ENCODE data around the gene INTS12. TPM values are rescaled to one million over a fixed set of nuclear protein-coding genes. Genes with fewer than 3 reads are reported as not detected.
A peak's percentile ranks its signal among the peaks of the same experiment; 100 is the strongest.

The INTS12 gene, protein sequence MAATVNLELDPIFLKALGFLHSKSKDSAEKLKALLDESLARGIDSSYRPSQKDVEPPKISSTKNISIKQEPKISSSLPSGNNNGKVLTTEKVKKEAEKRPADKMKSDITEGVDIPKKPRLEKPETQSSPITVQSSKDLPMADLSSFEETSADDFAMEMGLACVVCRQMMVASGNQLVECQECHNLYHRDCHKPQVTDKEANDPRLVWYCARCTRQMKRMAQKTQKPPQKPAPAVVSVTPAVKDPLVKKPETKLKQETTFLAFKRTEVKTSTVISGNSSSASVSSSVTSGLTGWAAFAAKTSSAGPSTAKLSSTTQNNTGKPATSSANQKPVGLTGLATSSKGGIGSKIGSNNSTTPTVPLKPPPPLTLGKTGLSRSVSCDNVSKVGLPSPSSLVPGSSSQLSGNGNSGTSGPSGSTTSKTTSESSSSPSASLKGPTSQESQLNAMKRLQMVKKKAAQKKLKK
- 9.4 and 12.6 TPM in 2 replicates for total RNA-seq (2014; rRNA removed; shearing (Covaris generic))
- polyA plus RNA-seq (2016; fragmentation: Nextera tagmentation; extraction: Ambion mirVana) = 12.3 and 15.3 TPM in 2 replicates
- long read RNA-seq, transcript INTS12-206 (7 exons, 1,975 nt) = major isoform, 9 of 27 reads
- long read RNA-seq, partial matches to known transcripts = 6 of 27 reads
- long read RNA-seq, other reads (novel, unspliced or antisense) = 9 of 27 reads

- peak within 1 kb of the TSS; percentile 97 for H2AFZ ChIP-seq
- H3K27me3 ChIP-seq (ENCODE audit: insufficient read depth) = no peaks in the 10 kb centered on the region
- no peaks in the 10 kb centered on the region for H3K9me3 Mint-ChIP-seq
- no peaks in the 10 kb centered on the region for H3K36me3 Mint-ChIP-seq (ENCODE audit: low read depth)
- peak; percentile 83; the same call in 1 of the 2 replicates for TF ChIP-seq ZNF114 (CRISPR knock-in tag; IDR thresholded peaks at IDR 0.05)
- TF ChIP-seq, protein P1, sequence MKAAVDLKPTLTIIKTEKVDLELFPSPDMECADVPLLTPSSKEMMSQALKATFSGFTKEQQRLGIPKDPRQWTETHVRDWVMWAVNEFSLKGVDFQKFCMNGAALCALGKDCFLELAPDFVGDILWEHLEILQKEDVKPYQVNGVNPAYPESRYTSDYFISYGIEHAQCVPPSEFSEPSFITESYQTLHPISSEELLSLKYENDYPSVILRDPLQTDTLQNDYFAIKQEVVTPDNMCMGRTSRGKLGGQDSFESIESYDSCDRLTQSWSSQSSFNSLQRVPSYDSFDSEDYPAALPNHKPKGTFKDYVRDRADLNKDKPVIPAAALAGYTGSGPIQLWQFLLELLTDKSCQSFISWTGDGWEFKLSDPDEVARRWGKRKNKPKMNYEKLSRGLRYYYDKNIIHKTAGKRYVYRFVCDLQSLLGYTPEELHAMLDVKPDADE (IDR thresholded peaks at IDR 0.05) = peak; percentile 88
- TF ChIP-seq POLR2AphosphoS5 (IDR thresholded peaks at IDR 0.05; ENCODE audit: low read depth) = peak; percentile 96
- TF ChIP-seq, protein P2, sequence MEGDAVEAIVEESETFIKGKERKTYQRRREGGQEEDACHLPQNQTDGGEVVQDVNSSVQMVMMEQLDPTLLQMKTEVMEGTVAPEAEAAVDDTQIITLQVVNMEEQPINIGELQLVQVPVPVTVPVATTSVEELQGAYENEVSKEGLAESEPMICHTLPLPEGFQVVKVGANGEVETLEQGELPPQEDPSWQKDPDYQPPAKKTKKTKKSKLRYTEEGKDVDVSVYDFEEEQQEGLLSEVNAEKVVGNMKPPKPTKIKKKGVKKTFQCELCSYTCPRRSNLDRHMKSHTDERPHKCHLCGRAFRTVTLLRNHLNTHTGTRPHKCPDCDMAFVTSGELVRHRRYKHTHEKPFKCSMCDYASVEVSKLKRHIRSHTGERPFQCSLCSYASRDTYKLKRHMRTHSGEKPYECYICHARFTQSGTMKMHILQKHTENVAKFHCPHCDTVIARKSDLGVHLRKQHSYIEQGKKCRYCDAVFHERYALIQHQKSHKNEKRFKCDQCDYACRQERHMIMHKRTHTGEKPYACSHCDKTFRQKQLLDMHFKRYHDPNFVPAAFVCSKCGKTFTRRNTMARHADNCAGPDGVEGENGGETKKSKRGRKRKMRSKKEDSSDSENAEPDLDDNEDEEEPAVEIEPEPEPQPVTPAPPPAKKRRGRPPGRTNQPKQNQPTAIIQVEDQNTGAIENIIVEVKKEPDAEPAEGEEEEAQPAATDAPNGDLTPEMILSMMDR (conservative IDR thresholded peaks at IDR 0.05; ENCODE audit: low read depth in 2 of 2) = no peak
- TF ChIP-seq STAT1 (IDR thresholded peaks at IDR 0.05; ENCODE audit: unreplicated experiment) = peak; percentile 61
- peak; percentile 97 for TF ChIP-seq CREB1 (CRISPR knock-in tag; IDR thresholded peaks at IDR 0.05; ENCODE audit: low read depth)
- peak; percentile 50; the same call in 1 of the 2 replicates for TF ChIP-seq ZNF331 (CRISPR knock-in tag; IDR thresholded peaks at IDR 0.05; ENCODE audit: low read depth)
- no peak for TF ChIP-seq NANOG (IDR thresholded peaks at IDR 0.05; ENCODE audit: borderline replicate concordance)
- peak within 1 kb of the TSS; percentile 96 for H3K27ac Mint-ChIP-seq
- H3K27ac ChIP-seq (ENCODE audit: low read depth) = peak within 1 kb of the TSS; percentile 96
- ATAC-seq = peak; percentile 92
- DNase-seq (ENCODE audit: low spot score) = peak; percentile 97
- H3F3A ChIP-seq (replicated peaks; ENCODE audit: low read depth) = no peaks in the 10 kb centered on the region
- H3K9me2 ChIP-seq (ENCODE audit: insufficient read depth) = no peaks in the 10 kb centered on the region
- no peaks in the 10 kb centered on the region for H4K20me1 ChIP-seq (replicated peaks; ENCODE audit: insufficient read depth)
- H3K4me3 Mint-ChIP-seq = peak within 1 kb of the TSS; percentile 89
- H3K27me3 Mint-ChIP-seq (ENCODE audit: insufficient read depth, low read depth, poor library complexity) = no peaks in the 10 kb centered on the region
- H3K79me2 ChIP-seq (replicated peaks; ENCODE audit: insufficient read depth) = peaks cover 59% of the 10 kb centered on the region
- H3K4me1 ChIP-seq (ENCODE audit: insufficient read depth) = peaks cover 15% of the 10 kb centered on the region; the same call in 1 of the 2 replicates
- H3K36me3 ChIP-seq (ENCODE audit: insufficient read depth) = no peaks in the 10 kb centered on the region
- peak within 1 kb of the TSS; percentile 71 for H3K4me3 ChIP-seq
- peak within 1 kb of the TSS; percentile 92 for H3K4me2 ChIP-seq
- peaks cover 13% of the 10 kb centered on the region for H3K4me1 Mint-ChIP-seq
Measured at GRCh38 chr4:105708181-105709080, at the start of gene INTS12, which contains the start of gene GSTCD. INTS12 (minus strand) TSS chr4:105708689; CDS start chr4:105700005, 8,684 bp downstream. GSTCD (plus strand) TSS chr4:105708784; CDS start chr4:105717614, 8,830 bp downstream.

- no peaks in the 10 kb centered on the region for H3F3A ChIP-seq (replicated peaks; ENCODE audit: low read depth)
- no peaks in the 10 kb centered on the region for H3K4me1 ChIP-seq (ENCODE audit: insufficient read depth)
- Mint-ChIP-seq H3K4me1 (no peaks in the 10 kb centered on the region), H3K27me3 (ENCODE audit: insufficient read depth, low read depth, poor library complexity) (no peaks in the 10 kb centered on the region), H3K36me3 (ENCODE audit: low read depth) (no peaks in the 10 kb centered on the region), H3K9me3 (no peaks in the 10 kb centered on the region), H3K4me3 (no peak overlapping the region), H3K27ac (no peak overlapping the region)
- H3K36me3 ChIP-seq (ENCODE audit: insufficient read depth) = no peaks in the 10 kb centered on the region
- no peak overlapping the region for H3K4me2 ChIP-seq
- H4K20me1 ChIP-seq (replicated peaks; ENCODE audit: insufficient read depth) = no peaks in the 10 kb centered on the region
- H3K27ac ChIP-seq (ENCODE audit: low read depth) = no peak overlapping the region
- H3K4me3 ChIP-seq = no peak overlapping the region
- DNase-seq (ENCODE audit: low spot score) (no peak), ATAC-seq (no peak)
- no peaks in the 10 kb centered on the region for H3K27me3 ChIP-seq (ENCODE audit: insufficient read depth)
- no peak overlapping the region for H2AFZ ChIP-seq
- H3K79me2 ChIP-seq (replicated peaks; ENCODE audit: insufficient read depth) = no peaks in the 10 kb centered on the region
- no peaks in the 10 kb centered on the region for H3K9me2 ChIP-seq (ENCODE audit: insufficient read depth)
- TF ChIP-seq ZNF114 (CRISPR knock-in tag; IDR thresholded peaks at IDR 0.05) = no peak
- TF ChIP-seq, protein P3, sequence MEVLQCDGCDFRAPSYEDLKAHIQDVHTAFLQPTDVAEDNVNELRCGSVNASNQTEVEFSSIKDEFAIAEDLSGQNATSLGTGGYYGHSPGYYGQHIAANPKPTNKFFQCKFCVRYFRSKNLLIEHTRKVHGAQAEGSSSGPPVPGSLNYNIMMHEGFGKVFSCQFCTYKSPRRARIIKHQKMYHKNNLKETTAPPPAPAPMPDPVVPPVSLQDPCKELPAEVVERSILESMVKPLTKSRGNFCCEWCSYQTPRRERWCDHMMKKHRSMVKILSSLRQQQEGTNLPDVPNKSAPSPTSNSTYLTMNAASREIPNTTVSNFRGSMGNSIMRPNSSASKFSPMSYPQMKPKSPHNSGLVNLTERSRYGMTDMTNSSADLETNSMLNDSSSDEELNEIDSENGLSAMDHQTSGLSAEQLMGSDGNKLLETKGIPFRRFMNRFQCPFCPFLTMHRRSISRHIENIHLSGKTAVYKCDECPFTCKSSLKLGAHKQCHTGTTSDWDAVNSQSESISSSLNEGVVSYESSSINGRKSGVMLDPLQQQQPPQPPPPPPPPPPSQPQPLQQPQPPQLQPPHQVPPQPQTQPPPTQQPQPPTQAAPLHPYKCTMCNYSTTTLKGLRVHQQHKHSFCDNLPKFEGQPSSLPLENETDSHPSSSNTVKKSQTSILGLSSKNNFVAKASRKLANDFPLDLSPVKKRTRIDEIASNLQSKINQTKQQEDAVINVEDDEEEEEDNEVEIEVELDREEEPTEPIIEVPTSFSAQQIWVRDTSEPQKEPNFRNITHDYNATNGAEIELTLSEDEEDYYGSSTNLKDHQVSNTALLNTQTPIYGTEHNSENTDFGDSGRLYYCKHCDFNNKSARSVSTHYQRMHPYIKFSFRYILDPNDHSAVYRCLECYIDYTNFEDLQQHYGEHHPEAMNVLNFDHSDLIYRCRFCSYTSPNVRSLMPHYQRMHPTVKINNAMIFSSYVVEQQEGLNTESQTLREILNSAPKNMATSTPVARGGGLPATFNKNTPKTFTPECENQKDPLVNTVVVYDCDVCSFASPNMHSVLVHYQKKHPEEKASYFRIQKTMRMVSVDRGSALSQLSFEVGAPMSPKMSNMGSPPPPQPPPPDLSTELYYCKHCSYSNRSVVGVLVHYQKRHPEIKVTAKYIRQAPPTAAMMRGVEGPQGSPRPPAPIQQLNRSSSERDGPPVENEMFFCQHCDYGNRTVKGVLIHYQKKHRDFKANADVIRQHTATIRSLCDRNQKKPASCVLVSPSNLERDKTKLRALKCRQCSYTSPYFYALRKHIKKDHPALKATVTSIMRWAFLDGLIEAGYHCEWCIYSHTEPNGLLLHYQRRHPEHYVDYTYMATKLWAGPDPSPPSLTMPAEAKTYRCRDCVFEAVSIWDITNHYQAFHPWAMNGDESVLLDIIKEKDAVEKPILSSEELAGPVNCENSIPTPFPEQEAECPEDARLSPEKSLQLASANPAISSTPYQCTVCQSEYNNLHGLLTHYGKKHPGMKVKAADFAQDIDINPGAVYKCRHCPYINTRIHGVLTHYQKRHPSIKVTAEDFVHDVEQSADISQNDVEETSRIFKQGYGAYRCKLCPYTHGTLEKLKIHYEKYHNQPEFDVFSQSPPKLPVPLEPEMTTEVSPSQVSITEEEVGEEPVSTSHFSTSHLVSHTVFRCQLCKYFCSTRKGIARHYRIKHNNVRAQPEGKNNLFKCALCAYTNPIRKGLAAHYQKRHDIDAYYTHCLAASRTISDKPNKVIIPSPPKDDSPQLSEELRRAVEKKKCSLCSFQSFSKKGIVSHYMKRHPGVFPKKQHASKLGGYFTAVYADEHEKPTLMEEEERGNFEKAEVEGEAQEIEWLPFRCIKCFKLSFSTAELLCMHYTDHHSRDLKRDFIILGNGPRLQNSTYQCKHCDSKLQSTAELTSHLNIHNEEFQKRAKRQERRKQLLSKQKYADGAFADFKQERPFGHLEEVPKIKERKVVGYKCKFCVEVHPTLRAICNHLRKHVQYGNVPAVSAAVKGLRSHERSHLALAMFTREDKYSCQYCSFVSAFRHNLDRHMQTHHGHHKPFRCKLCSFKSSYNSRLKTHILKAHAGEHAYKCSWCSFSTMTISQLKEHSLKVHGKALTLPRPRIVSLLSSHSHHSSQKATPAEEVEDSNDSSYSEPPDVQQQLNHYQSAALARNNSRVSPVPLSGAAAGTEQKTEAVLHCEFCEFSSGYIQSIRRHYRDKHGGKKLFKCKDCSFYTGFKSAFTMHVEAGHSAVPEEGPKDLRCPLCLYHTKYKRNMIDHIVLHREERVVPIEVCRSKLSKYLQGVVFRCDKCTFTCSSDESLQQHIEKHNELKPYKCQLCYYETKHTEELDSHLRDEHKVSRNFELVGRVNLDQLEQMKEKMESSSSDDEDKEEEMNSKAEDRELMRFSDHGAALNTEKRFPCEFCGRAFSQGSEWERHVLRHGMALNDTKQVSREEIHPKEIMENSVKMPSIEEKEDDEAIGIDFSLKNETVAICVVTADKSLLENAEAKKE (CRISPR knock-in tag; IDR thresholded peaks at IDR 0.05) = no peak
Measured at GRCh38 chr4:105755375-105755774, 46.9 kb upstream of the INTS12 start.

Data from GM23338 (cell line).